ENCODE measurements around the gene ASMTL.
"Not testable (repeated sequence)": the region's sequence is repeated elsewhere in the genome, so short reads cannot be mapped to it uniquely, and the experiment has no call there.

Gene ASMTL, protein sequence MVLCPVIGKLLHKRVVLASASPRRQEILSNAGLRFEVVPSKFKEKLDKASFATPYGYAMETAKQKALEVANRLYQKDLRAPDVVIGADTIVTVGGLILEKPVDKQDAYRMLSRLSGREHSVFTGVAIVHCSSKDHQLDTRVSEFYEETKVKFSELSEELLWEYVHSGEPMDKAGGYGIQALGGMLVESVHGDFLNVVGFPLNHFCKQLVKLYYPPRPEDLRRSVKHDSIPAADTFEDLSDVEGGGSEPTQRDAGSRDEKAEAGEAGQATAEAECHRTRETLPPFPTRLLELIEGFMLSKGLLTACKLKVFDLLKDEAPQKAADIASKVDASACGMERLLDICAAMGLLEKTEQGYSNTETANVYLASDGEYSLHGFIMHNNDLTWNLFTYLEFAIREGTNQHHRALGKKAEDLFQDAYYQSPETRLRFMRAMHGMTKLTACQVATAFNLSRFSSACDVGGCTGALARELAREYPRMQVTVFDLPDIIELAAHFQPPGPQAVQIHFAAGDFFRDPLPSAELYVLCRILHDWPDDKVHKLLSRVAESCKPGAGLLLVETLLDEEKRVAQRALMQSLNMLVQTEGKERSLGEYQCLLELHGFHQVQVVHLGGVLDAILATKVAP

DNA sequence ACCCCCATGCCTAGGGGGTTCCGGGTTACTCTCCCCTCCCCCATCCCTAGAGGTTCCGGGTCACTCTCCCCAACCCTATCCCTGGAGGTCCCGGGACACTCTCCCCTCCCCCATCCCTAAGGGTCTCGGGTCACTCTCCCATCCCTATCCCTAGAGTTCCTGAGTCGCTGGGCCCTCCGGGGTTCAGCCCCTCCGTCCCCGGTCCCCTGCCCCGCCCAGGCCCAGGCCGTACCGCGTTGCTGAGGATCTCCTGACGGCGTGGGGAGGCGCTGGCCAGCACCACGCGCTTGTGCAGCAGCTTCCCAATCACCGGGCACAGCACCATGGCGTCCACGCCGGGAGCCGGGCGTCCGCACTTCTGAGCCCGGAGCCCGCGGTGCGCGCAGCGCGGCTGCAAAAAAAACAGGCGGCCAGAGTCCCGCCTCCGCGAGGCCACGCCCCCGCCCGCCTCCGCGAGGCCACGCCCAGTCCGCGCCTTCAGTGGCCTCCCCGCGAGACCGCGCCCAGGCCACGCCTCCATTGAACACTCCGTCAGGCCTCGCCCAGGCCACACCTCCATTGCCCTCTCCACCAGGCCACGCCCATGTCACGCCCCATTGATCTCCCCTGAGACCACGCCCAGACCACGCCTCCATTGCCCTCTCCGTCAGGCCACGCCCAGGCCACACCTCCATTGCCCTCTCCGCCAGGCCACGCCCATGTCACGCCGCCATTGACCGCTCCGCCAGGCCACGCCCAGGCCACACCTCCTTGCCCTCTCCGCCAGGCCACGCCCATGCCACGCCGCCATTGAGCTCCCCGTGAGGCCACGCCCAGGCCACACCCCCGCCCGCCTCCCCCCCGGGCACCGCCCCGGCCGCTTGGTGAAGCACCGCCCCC lies at the start of gene ASMTL:
Gene ASMTL (minus strand): TSS at position 394 of the 879 bp plus-strand sequence. CDS start 69 bp downstream, at position 325.
- Histone ChIP-seq H3K27ac (ENCODE audit: low read length) (peak within 1 kb of the TSS; percentile 79), H3K4me3 (ENCODE audit: low read length) (peak within 1 kb of the TSS; percentile 96), H3K27me3 (ENCODE audit: insufficient read depth, low read length) (no peaks in the 10 kb centered on the region), H3K4me1 (ENCODE audit: insufficient read depth, low read length) (no peaks in the 10 kb centered on the region), H3K9me3 (ENCODE audit: insufficient read depth, low read depth, low read length) (peaks cover 13% of the 10 kb centered on the region), H3K36me3 (ENCODE audit: insufficient read depth, low read depth, low read length) (peaks cover 20% of the 10 kb centered on the region), H3K9ac (ENCODE audit: low read depth, low read length) (peak within 1 kb of the TSS; percentile 92; the same call in 1 of the 2 replicates)

DNA sequence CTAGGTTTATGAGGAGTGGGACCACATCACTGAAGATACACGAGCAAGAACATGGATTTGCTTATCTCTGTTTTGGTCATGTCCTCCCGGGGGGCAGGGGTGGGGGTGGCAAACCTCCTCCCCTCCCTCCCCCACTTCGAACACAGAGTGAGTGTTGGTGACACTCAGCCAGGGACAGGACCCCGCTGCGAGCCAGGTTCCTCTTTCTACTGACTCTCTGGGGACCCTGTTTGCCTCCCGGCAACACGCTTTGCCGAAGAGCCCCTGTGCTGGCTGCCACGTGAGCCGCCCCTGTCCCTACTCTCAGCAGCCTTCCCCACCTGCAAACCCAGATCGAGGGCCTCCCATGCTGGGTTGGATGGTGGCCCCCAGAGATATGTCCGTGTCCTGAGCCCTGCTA lies 49.5 kb upstream of the ASMTL start:
- no peak overlapping the region for H3K9ac ChIP-seq (ENCODE audit: low read depth, low read length)
- H3K4me1 ChIP-seq (ENCODE audit: insufficient read depth, low read length): no peaks in the 10 kb centered on the region
- H3K36me3 ChIP-seq (ENCODE audit: insufficient read depth, low read depth, low read length): no peaks in the 10 kb centered on the region
- H3K27ac ChIP-seq (ENCODE audit: low read length): no peak overlapping the region
- no peaks in the 10 kb centered on the region for H3K27me3 ChIP-seq (ENCODE audit: insufficient read depth, low read length)
- no peak overlapping the region for H3K4me3 ChIP-seq (ENCODE audit: low read length)
- no peaks in the 10 kb centered on the region for H3K9me3 ChIP-seq (ENCODE audit: insufficient read depth, low read depth, low read length)

DNA sequence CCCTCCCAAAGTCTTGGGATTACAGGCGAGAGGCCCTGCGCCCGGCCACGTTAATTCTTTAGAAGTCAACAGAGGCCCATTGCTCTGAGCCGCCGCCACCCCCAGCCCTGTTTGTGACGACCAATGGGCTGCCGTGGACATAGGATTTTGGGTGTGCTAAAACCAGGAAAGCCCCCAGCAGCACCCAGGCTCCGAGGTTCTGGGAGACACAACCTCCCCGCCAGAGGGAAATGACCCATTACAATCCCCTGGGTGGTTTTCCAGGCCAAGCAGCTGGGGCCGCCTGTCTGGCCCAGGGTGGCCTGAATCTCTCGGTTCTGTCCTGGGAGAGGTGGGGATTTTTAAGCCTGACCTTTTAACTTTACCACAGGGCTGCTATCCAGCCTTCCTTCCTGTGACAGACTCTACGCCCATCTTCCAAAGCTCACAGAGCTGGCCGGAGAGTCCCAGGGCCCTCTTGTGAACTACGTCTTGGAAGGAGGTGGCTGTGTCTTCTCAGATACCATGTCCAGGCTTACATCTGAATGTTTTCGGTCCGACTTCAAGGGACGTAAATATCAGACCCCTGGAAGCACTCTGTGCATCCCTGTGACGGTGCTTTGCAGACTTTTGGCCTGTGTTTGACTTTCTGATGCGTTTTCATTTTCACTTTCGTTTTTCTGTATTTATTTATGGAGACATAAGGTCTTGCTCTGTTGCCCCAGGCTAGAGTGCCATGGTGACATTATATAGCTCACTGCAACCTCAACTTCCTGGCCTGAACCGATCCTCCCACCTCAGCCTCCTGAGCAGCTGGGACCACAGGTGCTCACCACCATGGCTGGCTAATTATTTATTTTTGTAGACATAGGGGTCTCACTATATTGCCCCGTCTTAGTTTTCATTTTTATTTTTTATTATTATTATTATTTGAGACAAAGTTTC lies 48.3 kb upstream of the ASMTL start:
- H3K9ac ChIP-seq (ENCODE audit: low read depth, low read length): no peak overlapping the region
- H3K4me3 ChIP-seq (ENCODE audit: low read length): no peak overlapping the region
- H3K4me1 ChIP-seq (ENCODE audit: insufficient read depth, low read length): no peaks in the 10 kb centered on the region

DNA sequence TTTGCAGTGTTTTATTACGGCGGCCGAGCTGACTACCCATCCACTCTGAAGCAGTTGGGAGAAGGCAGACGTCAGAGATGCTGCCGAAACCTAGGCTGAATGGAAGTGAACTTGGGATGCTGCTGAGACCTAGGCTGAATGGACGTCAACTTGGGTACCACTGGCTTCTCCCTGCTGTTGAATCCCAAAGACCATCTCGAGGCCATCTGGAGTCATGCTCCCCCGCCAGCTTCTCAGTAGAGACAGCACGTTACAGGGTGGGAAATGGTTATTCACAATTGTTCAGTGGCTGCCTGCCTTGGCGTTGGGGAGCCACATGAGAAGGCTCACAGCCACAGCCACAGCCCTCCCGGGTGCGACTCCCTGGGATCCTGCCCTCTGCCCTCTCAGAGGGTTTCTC lies 43.4 kb upstream of the ASMTL start:
- H3K4me1 ChIP-seq (ENCODE audit: insufficient read depth, low read length): peaks cover 4% of the 10 kb centered on the region; the same call in 1 of the 2 replicates
- H3K4me3 ChIP-seq (ENCODE audit: low read length): no peak overlapping the region
- H3K36me3 ChIP-seq (ENCODE audit: insufficient read depth, low read depth, low read length): no peaks in the 10 kb centered on the region
- H3K9me3 ChIP-seq (ENCODE audit: insufficient read depth, low read depth, low read length): no peaks in the 10 kb centered on the region
- H3K9ac ChIP-seq (ENCODE audit: low read depth, low read length): no peak overlapping the region
- H3K27me3 ChIP-seq (ENCODE audit: insufficient read depth, low read length): peaks cover 6% of the 10 kb centered on the region; the same call in 1 of the 2 replicates
- H3K27ac ChIP-seq (ENCODE audit: low read length): no peak overlapping the region

More for the DNA sequence above, 48.3 kb upstream of the ASMTL start:
- no peaks in the 10 kb centered on the region for H3K27me3 ChIP-seq (ENCODE audit: insufficient read depth, low read length)
- H3K36me3 ChIP-seq (ENCODE audit: insufficient read depth, low read depth, low read length): no peaks in the 10 kb centered on the region
- no peak overlapping the region for H3K27ac ChIP-seq (ENCODE audit: low read length)
- no peaks in the 10 kb centered on the region for H3K9me3 ChIP-seq (ENCODE audit: insufficient read depth, low read depth, low read length)

DNA sequence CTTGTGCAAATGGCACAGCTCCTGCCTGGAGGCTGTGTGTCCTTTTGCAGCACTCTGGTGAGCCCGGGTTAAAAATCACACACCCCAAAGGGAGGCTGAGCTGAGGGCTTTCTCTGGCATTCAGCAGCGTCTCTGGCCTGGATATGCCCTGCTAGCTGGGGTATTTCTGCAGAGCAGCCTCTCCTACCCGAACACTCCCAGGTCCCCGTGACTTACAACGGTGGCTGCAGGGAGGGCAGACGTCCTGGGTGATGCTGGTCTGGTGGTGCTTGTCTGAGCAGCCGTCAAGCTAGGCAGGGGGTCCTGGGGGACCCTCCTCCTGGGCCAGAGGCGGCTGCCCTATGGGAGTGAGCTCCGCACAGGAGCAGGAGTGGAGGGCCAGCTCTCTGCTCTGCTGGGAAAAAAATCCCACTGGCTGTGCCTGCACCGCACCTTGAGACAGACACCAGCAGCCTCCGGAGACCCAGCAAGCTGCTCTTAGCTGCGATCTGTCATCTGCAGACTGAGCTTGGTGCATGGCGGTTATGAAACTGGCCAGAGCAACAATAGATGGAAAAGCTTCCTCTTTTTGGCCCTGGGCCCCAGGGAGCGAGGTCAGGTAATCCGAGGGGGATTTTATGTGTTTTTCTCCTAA lies 41.3 kb upstream of the ASMTL start:
- no peak overlapping the region for H3K9ac ChIP-seq (ENCODE audit: low read depth, low read length)
- H3K9me3 ChIP-seq (ENCODE audit: insufficient read depth, low read depth, low read length): no peaks in the 10 kb centered on the region
- H3K4me3 ChIP-seq (ENCODE audit: low read length): peak overlapping the region; percentile 41; the same call in 1 of the 2 replicates
- no peak overlapping the region for H3K27ac ChIP-seq (ENCODE audit: low read length)
- H3K27me3 ChIP-seq (ENCODE audit: insufficient read depth, low read length): peaks cover 6% of the 10 kb centered on the region; the same call in 1 of the 2 replicates
- no peaks in the 10 kb centered on the region for H3K36me3 ChIP-seq (ENCODE audit: insufficient read depth, low read depth, low read length)
- peaks cover 4% of the 10 kb centered on the region; the same call in 1 of the 2 replicates for H3K4me1 ChIP-seq (ENCODE audit: insufficient read depth, low read length)

DNA sequence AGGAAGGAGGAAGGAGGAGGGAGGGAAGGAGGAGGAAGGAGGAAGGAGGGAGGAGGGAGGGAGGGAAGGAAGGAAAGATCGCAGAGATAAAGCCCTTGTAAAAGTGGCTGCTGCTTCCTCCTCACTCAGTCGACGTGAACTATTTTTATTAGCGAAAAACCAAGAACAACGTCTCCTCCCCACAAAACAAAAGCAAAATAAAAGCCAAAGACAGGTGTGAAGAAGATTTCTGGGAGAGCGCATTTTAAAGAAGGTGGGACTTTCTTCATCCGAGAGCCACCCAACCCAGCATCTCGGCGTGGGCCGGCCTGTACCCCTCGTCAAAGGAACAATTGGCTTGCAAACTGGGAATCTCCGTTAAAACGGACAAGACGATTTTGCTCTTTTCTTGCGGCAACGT lies 40.7 kb upstream of the ASMTL start:
- H3K27me3 ChIP-seq (ENCODE audit: insufficient read depth, low read length): peaks cover 6% of the 10 kb centered on the region; the same call in 1 of the 2 replicates
- H3K36me3 ChIP-seq (ENCODE audit: insufficient read depth, low read depth, low read length): no peaks in the 10 kb centered on the region
- H3K4me1 ChIP-seq (ENCODE audit: insufficient read depth, low read length): peaks cover 4% of the 10 kb centered on the region; the same call in 1 of the 2 replicates
- H3K4me3 ChIP-seq (ENCODE audit: low read length): peak overlapping the region; percentile 41; the same call in 1 of the 2 replicates
- no peak overlapping the region for H3K27ac ChIP-seq (ENCODE audit: low read length)
- no peak overlapping the region for H3K9ac ChIP-seq (ENCODE audit: low read depth, low read length)
- H3K9me3 ChIP-seq (ENCODE audit: insufficient read depth, low read depth, low read length): no peaks in the 10 kb centered on the region

DNA sequence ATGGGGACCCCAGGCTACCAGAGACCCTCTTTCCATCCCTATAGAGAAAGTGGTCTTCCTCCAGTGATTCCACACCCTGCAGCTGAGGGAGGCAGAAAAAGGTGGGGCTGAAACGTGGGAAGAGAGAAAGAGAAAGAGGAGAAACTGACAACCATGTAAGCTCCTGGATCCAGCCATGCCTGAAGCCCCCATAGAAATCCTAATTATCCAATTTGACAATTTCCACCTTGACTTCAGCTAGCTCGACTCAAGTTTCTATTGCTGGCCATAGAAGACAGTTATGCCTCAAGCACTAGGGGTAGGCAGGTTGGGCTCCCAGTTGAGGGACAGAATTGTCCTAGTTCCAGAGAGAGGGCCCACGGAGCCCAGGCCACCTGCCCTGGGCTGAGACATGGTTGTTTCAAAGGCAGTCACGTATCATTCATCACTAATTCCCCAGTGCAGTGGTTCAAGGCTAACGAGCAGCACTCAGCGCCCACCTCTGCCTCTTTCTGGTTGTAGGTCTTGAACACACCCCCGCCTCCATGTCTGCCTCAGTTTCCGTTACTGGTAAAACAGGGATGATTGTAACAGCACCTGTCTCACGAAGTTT lies 39.8 kb upstream of the ASMTL start:
- no peak overlapping the region for H3K4me3 ChIP-seq (ENCODE audit: low read length)
- peaks cover 6% of the 10 kb centered on the region; the same call in 1 of the 2 replicates for H3K27me3 ChIP-seq (ENCODE audit: insufficient read depth, low read length)
- no peaks in the 10 kb centered on the region for H3K36me3 ChIP-seq (ENCODE audit: insufficient read depth, low read depth, low read length)
- no peaks in the 10 kb centered on the region for H3K9me3 ChIP-seq (ENCODE audit: insufficient read depth, low read depth, low read length)
- H3K4me1 ChIP-seq (ENCODE audit: insufficient read depth, low read length): peaks cover 4% of the 10 kb centered on the region; the same call in 1 of the 2 replicates
- H3K9ac ChIP-seq (ENCODE audit: low read depth, low read length): no peak overlapping the region
- no peak overlapping the region for H3K27ac ChIP-seq (ENCODE audit: low read length)

DNA sequence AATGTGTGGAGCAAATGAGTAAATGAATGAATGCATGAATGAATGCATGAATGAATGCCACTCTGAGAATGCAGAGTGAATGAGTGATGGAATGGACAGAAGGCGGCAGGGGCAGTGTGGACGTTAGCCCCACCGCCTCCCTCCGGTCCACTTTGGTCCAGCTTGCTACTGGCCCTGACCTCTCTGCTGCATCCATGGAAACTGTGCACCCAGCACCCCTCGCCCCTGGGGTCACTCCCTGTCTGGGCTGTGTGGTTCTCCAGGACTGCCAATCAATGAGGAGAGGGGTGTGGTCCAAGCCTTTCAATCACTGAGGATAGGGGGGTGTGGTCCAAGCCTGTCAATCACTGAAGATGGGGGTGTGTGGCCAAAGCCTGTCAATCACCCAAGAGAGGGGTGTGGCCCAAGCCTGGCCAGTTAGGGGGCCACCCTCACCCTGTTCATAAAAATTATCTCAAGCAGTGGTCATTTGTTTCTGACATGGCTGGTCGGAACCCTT lies 39.2 kb upstream of the ASMTL start:
- H3K4me3 ChIP-seq (ENCODE audit: low read length): no peak overlapping the region
- no peaks in the 10 kb centered on the region for H3K36me3 ChIP-seq (ENCODE audit: insufficient read depth, low read depth, low read length)
- peaks cover 6% of the 10 kb centered on the region; the same call in 1 of the 2 replicates for H3K27me3 ChIP-seq (ENCODE audit: insufficient read depth, low read length)
- no peaks in the 10 kb centered on the region for H3K9me3 ChIP-seq (ENCODE audit: insufficient read depth, low read depth, low read length)
- H3K9ac ChIP-seq (ENCODE audit: low read depth, low read length): no peak overlapping the region
- no peak overlapping the region for H3K27ac ChIP-seq (ENCODE audit: low read length)
- H3K4me1 ChIP-seq (ENCODE audit: insufficient read depth, low read length): peaks cover 4% of the 10 kb centered on the region; the same call in 1 of the 2 replicates

DNA sequence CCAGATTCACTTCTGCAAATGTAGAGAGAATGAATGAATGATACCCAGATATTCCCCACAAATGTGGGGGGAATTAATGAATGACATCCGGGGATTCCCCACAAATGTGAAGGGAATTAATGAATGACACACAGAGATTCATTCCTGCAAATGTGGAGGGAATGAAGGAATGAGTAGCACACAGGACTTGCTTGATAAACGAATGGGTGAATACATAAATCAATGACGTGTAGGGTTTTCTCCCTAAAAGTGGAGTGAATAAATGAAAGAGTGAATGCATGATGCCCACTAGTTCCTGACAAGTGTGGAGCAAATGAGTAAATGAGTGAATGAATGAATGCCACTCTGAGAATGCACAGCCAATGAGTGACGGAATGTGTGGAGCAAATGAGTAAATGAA lies 38.5 kb upstream of the ASMTL start:
- H3K36me3 ChIP-seq (ENCODE audit: insufficient read depth, low read depth, low read length); H3K9me3 ChIP-seq (ENCODE audit: insufficient read depth, low read depth, low read length); H3K9ac ChIP-seq (ENCODE audit: low read depth, low read length); H3K27ac ChIP-seq (ENCODE audit: low read length); H3K4me3 ChIP-seq (ENCODE audit: low read length); H3K27me3 ChIP-seq (ENCODE audit: insufficient read depth, low read length); H3K4me1 ChIP-seq (ENCODE audit: insufficient read depth, low read length): not testable (repeated sequence)

DNA sequence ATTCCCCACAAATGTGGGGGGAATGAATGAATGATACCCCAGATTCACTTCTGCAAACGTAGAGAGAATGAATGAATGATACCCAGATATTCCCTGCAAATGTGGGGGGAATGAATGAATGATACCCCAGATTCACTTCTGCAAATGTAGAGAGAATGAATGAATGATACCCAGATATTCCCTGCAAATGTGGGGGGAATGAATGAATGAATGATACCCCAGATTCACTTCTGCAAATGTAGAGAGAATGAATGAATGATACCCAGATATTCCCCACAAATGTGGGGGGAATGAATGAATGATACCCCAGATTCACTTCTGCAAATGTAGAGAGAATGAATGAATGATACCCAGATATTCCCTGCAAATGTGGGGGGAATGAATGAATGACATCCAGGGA lies 38.0 kb upstream of the ASMTL start:
- not testable (repeated sequence) for H3K36me3 ChIP-seq (ENCODE audit: insufficient read depth, low read depth, low read length); H3K9me3 ChIP-seq (ENCODE audit: insufficient read depth, low read depth, low read length); H3K4me3 ChIP-seq (ENCODE audit: low read length); H3K9ac ChIP-seq (ENCODE audit: low read depth, low read length); H3K4me1 ChIP-seq (ENCODE audit: insufficient read depth, low read length); H3K27me3 ChIP-seq (ENCODE audit: insufficient read depth, low read length); H3K27ac ChIP-seq (ENCODE audit: low read length)

Measured in iPS-20b (cell line).